ENCODE measurements around the gene TMEM59.
"Not testable (repeated sequence)": the region's sequence is repeated elsewhere in the genome, so short reads cannot be mapped to it uniquely, and the experiment has no call there.

Gene TMEM59

GRCh38 chr1:54052431-54052933 is 522 bp downstream of the TMEM59 start:
- peak in 1 of 2 donors; percentile 48 for DNase-seq

GRCh38 chr1:54051933-54052430 is 1.0 kb downstream of the TMEM59 start:
- DNase-seq, result peak in 1 of 2 donors; percentile 1

- DNase-seq, result not testable (repeated sequence)
These were observed 2.6 kb downstream of the TMEM59 start for GRCh38 chr1:54050435-54050834.

- no peak for DNase-seq
These were observed 5.4 kb downstream of the TMEM59 start for GRCh38 chr1:54047384-54048305.

- DNase-seq, result no peak
These were observed 6.2 kb downstream of the TMEM59 start for GRCh38 chr1:54046671-54047383.

GRCh38 chr1:54045496-54045895 is 7.5 kb downstream of the TMEM59 start:
- DNase-seq, result no peak

GRCh38 chr1:54041806-54042205 is 11.2 kb downstream of the TMEM59 start:
- DNase-seq, result no peak

- no peak for DNase-seq
These were observed 15.5 kb downstream of the TMEM59 start for GRCh38 chr1:54037476-54037875.

- DNase-seq, result no peak
These were observed 24.4 kb downstream of the TMEM59 start for GRCh38 chr1:54028306-54029251.

GRCh38 chr1:54027848-54028247 is 25.2 kb downstream of the TMEM59 start:
- no peak for DNase-seq

GRCh38 chr1:54024811-54025210 is 28.2 kb downstream of the TMEM59 start:
- DNase-seq, result not testable (repeated sequence)

GRCh38 chr1:54024358-54024757 is 28.6 kb downstream of the TMEM59 start:
- DNase-seq, result no peak

GRCh38 chr1:54019562-54020176 is 33.3 kb downstream of the TMEM59 start:
- not testable (repeated sequence) for DNase-seq

- no peak for DNase-seq
These were observed 34.4 kb downstream of the TMEM59 start for GRCh38 chr1:54018635-54019034.

- no peak for DNase-seq
These were observed 35.0 kb downstream of the TMEM59 start, which contains the start of gene LDLRAD1 for GRCh38 chr1:54017979-54018378. TSS of gene LDLRAD1 (minus strand) at chr1:54018186. CDS start at chr1:54018112, 74 bp downstream.

- no peak for DNase-seq
These were observed 36.4 kb downstream of the TMEM59 start for GRCh38 chr1:54016343-54017282.

GRCh38 chr1:54014009-54014629 is 38.9 kb downstream of the TMEM59 start:
- DNase-seq, result no peak

- DNase-seq, result no peak
These were observed 39.5 kb downstream of the TMEM59 start for GRCh38 chr1:54013393-54014008.

GRCh38 chr1:54012863-54013262 is 40.1 kb downstream of the TMEM59 start:
- no peak for DNase-seq

GRCh38 chr1:54012008-54012325 is 41.0 kb downstream of the TMEM59 start:
- no peak for DNase-seq
